Smooth muscle cell (in vitro differentiated cells): ENCODE data around the gene PTGER2. TPM values are rescaled to one million over a fixed set of nuclear protein-coding genes. Genes with fewer than 3 reads are reported as not detected.
A peak's percentile ranks its signal among the peaks of the same experiment; 100 is the strongest.

Source experiments
- DNase-seq: peaks from one replicate; lab custom pipeline; 2025; ENCODE audit not compliant: unreplicated experiment; lab: John Stamatoyannopoulos, UW
- H2AFZ ChIP-seq: fragments of 200-600 bp; sonication (generic); 2 replicates; pipeline ENCODE4 v1.6.0; 2016; ENCODE audit warnings: antibody characterized with exemption, low read depth, mild to moderate bottlenecking
- H3F3A ChIP-seq: fragments of 200-600 bp; sonication (generic); 2 replicates; pipeline ENCODE4 v1.6.0; 2017; ENCODE audit warnings: antibody characterized with exemption, low read depth
- H3K27ac ChIP-seq: fragments of 200-600 bp; sonication (generic); 2 replicates; pipeline ENCODE4 v1.5.1; 2016; ENCODE audit warnings: low read depth, mild to moderate bottlenecking
- H3K27me3 ChIP-seq: fragments of 200-600 bp; sonication (generic); 2 replicates; pipeline ENCODE4 v1.6.1; 2016; ENCODE audit warnings: low read depth, mild to moderate bottlenecking
- H3K36me3 ChIP-seq: fragments of 200-600 bp; sonication (generic); 2 replicates; pipeline ENCODE4 v1.5.1; 2016; ENCODE audit warnings: low read depth
- H3K4me1 ChIP-seq: fragments of 200-600 bp; sonication (generic); 2 replicates; pipeline ENCODE4 v1.5.1; 2016; ENCODE audit warnings: low read depth
- H3K4me2 ChIP-seq: fragments of 200-600 bp; sonication (generic); 2 replicates; pipeline ENCODE4 v1.6.0; 2016; ENCODE audit warnings: mild to moderate bottlenecking
- H3K4me3 ChIP-seq: fragments of 200-600 bp; sonication (generic); 2 replicates; pipeline ENCODE4 v1.5.1; 2016; ENCODE audit warnings: mild to moderate bottlenecking
- H3K79me2 ChIP-seq: fragments of 200-600 bp; sonication (generic); 2 replicates; pipeline ENCODE4 v1.6.0; 2016; ENCODE audit warnings: low read depth, mild to moderate bottlenecking
- H3K9ac ChIP-seq: fragments of 200-600 bp; sonication (generic); 2 replicates; pipeline ENCODE4 v1.6.0; 2016; ENCODE audit warnings: low read depth
- H3K9me3 ChIP-seq: fragments of 200-600 bp; sonication (generic); replicated peaks from 2 replicates; pipeline ENCODE4 v1.5.1; 2016; ENCODE audit warnings: low read depth
- H4K20me1 ChIP-seq: fragments of 200-600 bp; sonication (generic); 2 replicates; pipeline ENCODE4 v1.6.0; 2016; ENCODE audit warnings: low read depth
- WGBS: methylation state at CpG from one replicate; pipeline ENCODE4 v1.1.7; 2016; ENCODE audit warnings: low lambda C conversion rate; 5-methylcytosine and 5-hydroxymethylcytosine counted together
- polyA plus RNA-seq: library from polyadenylated mRNA; unstranded; fragments of >200 nt; fragmentation: Nextera tagmentation; extraction: Ambion mirVana; gene quantifications from 2 replicates; pipeline ENCODE4 v1.2.1, GENCODE V29; 2016
- total RNA-seq: library from RNA; depleted of rRNA; stranded (reverse); fragments of >200 nt; gene quantifications from 2 replicates; pipeline ENCODE4 v1.2.3, GENCODE V29; 2014
- TF ChIP-seq, protein P1 (sequence below): fragments of 200-600 bp; sonication (generic); IDR thresholded peaks from 2 replicates; pipeline ENCODE4 v1.5.1; 2017; ENCODE audit warnings: borderline replicate concordance, mild to moderate bottlenecking, antibody characterized with exemption; ENCODE audit not compliant: insufficient read depth, poor library complexity, severe bottlenecking

PTGER2 gene
- total and polyA plus RNA-seq, 2 experiments from 2014 or later: 24.6 to 36.4 TPM

DNA sequence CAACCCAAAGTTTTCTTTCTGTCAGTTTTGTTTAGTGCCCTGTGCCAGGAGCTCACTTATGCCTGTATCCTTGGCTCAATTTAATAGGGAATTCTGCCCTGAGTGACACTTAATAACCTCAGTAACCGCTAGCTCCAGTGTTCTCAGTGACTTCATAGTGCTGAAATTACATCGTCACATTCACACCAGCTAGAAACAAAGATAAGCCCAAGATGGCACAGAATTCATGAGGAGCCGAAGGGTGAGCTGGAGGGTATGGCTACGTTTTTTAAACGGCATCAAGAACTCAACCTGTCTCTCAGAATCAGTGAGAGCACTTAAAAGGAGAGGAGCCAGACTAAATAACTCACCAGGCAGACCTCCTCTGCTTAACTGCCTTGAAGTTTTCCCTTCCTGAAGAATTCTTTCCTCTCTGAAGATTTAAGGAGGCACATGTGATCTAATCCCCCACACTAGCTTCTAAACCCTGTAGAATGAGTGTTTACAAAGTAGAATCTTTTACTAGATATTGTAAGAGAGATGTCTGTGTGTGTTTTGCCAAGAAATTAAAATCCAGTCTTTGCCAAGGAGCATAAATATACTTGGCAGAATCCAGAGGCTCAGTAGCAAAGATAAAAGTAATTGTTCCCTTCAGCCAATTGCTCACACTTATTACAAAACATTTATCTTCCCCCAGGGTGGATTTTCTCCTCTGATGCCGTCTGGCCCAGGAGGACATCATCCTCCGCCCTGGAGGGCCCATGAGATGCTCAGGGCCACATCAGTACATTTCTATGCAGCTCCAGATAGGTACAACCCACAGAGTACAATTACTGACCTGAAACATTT lies 37.3 kb downstream of the PTGER2 start:
- no peak for DNase-seq
- Histone ChIP-seq H3K9ac (peak overlapping the region; percentile 61), H3K4me3 (no peak overlapping the region), H3F3A (peaks cover 25% of the 10 kb centered on the region), H2AFZ (no peak overlapping the region), H3K27ac (peak overlapping the region; percentile 89), H3K36me3 (no peaks in the 10 kb centered on the region), H4K20me1 (no peaks in the 10 kb centered on the region), H3K4me1 (peaks cover 17% of the 10 kb centered on the region), H3K9me3 (no peaks in the 10 kb centered on the region), H3K27me3 (no peaks in the 10 kb centered on the region), H3K79me2 (no peaks in the 10 kb centered on the region), H3K4me2 (peak overlapping the region; percentile 35)
- 11% methylated on average over 7 of the region's 7 CpGs for WGBS
- TF ChIP-seq, protein P1, sequence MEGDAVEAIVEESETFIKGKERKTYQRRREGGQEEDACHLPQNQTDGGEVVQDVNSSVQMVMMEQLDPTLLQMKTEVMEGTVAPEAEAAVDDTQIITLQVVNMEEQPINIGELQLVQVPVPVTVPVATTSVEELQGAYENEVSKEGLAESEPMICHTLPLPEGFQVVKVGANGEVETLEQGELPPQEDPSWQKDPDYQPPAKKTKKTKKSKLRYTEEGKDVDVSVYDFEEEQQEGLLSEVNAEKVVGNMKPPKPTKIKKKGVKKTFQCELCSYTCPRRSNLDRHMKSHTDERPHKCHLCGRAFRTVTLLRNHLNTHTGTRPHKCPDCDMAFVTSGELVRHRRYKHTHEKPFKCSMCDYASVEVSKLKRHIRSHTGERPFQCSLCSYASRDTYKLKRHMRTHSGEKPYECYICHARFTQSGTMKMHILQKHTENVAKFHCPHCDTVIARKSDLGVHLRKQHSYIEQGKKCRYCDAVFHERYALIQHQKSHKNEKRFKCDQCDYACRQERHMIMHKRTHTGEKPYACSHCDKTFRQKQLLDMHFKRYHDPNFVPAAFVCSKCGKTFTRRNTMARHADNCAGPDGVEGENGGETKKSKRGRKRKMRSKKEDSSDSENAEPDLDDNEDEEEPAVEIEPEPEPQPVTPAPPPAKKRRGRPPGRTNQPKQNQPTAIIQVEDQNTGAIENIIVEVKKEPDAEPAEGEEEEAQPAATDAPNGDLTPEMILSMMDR: no peak

DNA sequence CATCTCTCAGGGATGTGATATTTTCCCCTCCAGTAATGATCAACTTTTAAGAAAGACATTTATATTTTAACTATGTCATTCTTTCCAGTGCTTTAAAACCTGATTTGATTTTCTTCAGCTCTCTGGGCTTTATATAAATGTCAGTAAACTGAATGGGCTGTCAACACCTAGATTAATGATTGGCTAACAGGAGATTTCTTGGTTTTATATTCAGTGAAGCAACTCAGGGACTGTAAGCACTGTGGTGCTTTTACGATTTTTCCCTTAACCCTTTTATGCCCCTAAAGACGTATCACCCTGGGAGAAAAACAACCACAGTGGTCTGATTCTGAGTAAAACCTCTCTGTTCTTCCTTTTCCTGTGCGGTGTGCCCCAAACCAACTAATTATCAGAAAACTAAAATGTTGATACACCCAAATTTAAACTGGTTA lies 38.0 kb downstream of the PTGER2 start:
- Histone ChIP-seq H2AFZ (peak overlapping the region; percentile 12), H3K27ac (peak overlapping the region; percentile 89), H3K27me3 (no peaks in the 10 kb centered on the region), H3K4me2 (peak overlapping the region; percentile 32), H3K79me2 (no peaks in the 10 kb centered on the region), H3K9ac (peak overlapping the region; percentile 7), H3K4me3 (no peak overlapping the region), H3K4me1 (peaks cover 17% of the 10 kb centered on the region), H4K20me1 (no peaks in the 10 kb centered on the region), H3K9me3 (no peaks in the 10 kb centered on the region), H3F3A (peaks cover 25% of the 10 kb centered on the region), H3K36me3 (no peaks in the 10 kb centered on the region)
- no peak for DNase-seq
- WGBS: 20% methylated on average over 3 of the region's 3 CpGs
- TF ChIP-seq, protein P1: no peak

DNA sequence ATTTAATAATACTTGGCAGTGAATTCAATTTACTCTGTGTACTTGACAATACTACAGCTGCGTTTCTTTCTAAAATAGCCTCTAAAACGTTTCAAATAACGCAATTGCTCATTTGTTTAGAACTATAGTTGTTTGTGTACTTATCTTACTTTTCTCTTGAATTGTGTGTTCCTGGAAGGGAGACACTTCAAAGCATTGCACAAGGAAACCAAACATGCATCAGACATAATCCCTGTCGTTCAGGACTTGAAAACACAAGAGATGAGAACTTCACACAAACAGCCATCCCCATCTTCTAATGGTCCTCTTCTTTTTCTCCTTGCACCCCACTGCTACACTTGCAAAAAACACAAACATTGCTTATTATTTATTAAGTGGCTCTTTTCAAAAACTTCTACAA lies 38.5 kb downstream of the PTGER2 start:
- Histone ChIP-seq H3K4me2 (peak overlapping the region; percentile 32), H3K9ac (peak overlapping the region; percentile 7), H3K27ac (peak overlapping the region; percentile 89), H2AFZ (peak overlapping the region; percentile 12), H3K9me3 (no peaks in the 10 kb centered on the region), H3K4me1 (peaks cover 17% of the 10 kb centered on the region), H3K79me2 (no peaks in the 10 kb centered on the region), H3K27me3 (no peaks in the 10 kb centered on the region), H4K20me1 (no peaks in the 10 kb centered on the region), H3K4me3 (no peak overlapping the region), H3K36me3 (no peaks in the 10 kb centered on the region), H3F3A (peaks cover 25% of the 10 kb centered on the region)
- 28% methylated on average over 4 of the region's 4 CpGs for WGBS
- no peak for DNase-seq
- TF ChIP-seq, protein P1: no peak
